IMR-90 (cell line): ENCODE measurements around the gene MPC1. TPM values are rescaled to one million over a fixed set of nuclear protein-coding genes. Genes with fewer than 3 reads are reported as not detected.

Source experiments
- ATAC-seq: fragments of 200-7000 bp; cut with Tn5 transposase; 2 replicates; pipeline ENCODE4 v1.9.1; 2020; ENCODE audit warnings: low read depth, mild to moderate bottlenecking, moderate library complexity
- BruUV-seq: library from RNA; stranded (reverse); fragments of 400-500 nt; replicated peaks from 2 replicates; lab custom pipeline; 2021; lab: Mats Ljungman, UMichigan
- CTCF ChIA-PET: fragments of 300-600 bp; formaldehyde crosslinking; extraction: SDS; loops from one replicate; lab custom pipeline; 2021; ENCODE audit warnings: antibody characterized with exemption; lab: Yijun Ruan, JAX
- POLR2A ChIA-PET: fragments of 300-600 bp; sonication (Branson Sonifier 250); formaldehyde crosslinking; loops from one replicate; lab custom pipeline; 2022; ENCODE audit warnings: antibody characterized with exemption; ENCODE audit not compliant: unreplicated experiment; lab: Charles Lee
- DNase-seq: peaks from one replicate; pipeline ENCODE4 v3.0.0; 2013
- H2AFZ ChIP-seq: replicated peaks from 2 replicates; pipeline ENCODE3; 2013; ENCODE audit warnings: low read length, mild to moderate bottlenecking; ENCODE audit not compliant: poor library complexity
- H2AK5ac ChIP-seq: 2 replicates; pipeline ENCODE4 v1.6.1; 2013; ENCODE audit warnings: low read depth, low read length, inconsistent platforms
- H2AK9ac ChIP-seq: replicated peaks from 2 replicates; pipeline ENCODE3; 2013; ENCODE audit warnings: mild to moderate bottlenecking, low read depth, low read length, moderate library complexity; ENCODE audit not compliant: poor library complexity
- H2BK120ac ChIP-seq: 2 replicates; pipeline ENCODE4 v1.6.1; 2013; ENCODE audit warnings: low read depth, low read length, inconsistent platforms
- H2BK15ac ChIP-seq: 3 replicates; pipeline ENCODE4 v1.6.1; 2013; ENCODE audit warnings: low read depth, low read length, inconsistent platforms
- H2BK20ac ChIP-seq: 2 replicates; pipeline ENCODE4 v1.6.1; 2013; ENCODE audit warnings: low read depth, mild to moderate bottlenecking, inconsistent platforms, low read length, moderate library complexity
- H2BK5ac ChIP-seq: 2 replicates; pipeline ENCODE4 v1.6.1; 2013; ENCODE audit warnings: mild to moderate bottlenecking, low read depth, low read length, inconsistent platforms; ENCODE audit not compliant: poor library complexity, severe bottlenecking
- H3K14ac ChIP-seq: replicated peaks from 2 replicates; pipeline ENCODE4 v1.6.1; 2013; ENCODE audit warnings: low read depth, low read length, inconsistent platforms
- H3K18ac ChIP-seq: 2 replicates; pipeline ENCODE4 v1.6.1; 2013; ENCODE audit warnings: low read depth, low read length, control low read depth
- H3K23ac ChIP-seq: 2 replicates; pipeline ENCODE4 v1.6.1; 2013; ENCODE audit warnings: low read depth, low read length, inconsistent platforms
- H3K27ac ChIP-seq: 2 replicates; pipeline ENCODE4 v1.5.1; 2013; ENCODE audit warnings: mild to moderate bottlenecking, control low read depth, low read length; ENCODE audit not compliant: insufficient read depth
- H3K27me3 ChIP-seq: 2 replicates; pipeline ENCODE4 v1.6.1; 2013; ENCODE audit warnings: low read length; ENCODE audit not compliant: control insufficient read depth, insufficient read depth
- H3K36me3 ChIP-seq: 2 replicates; pipeline ENCODE4 v1.6.1; 2013; ENCODE audit warnings: low read length, mixed read lengths; ENCODE audit not compliant: control insufficient read depth, insufficient read depth
- H3K4ac ChIP-seq: 2 replicates; pipeline ENCODE4 v1.6.1; 2013; ENCODE audit warnings: low read depth, low read length, inconsistent platforms
- H3K4me1 ChIP-seq: 2 replicates; pipeline ENCODE4 v1.6.1; 2013; ENCODE audit warnings: low read length, mixed read lengths; ENCODE audit not compliant: control insufficient read depth, insufficient read depth
- H3K4me2 ChIP-seq: 2 replicates; pipeline ENCODE4 v1.6.1; 2013; ENCODE audit warnings: low read depth, mild to moderate bottlenecking, control low read depth, low read length, moderate library complexity
- H3K4me3 ChIP-seq: 2 replicates; pipeline ENCODE4 v1.5.1; 2013; ENCODE audit warnings: low read depth, mild to moderate bottlenecking, control low read depth, low read length, moderate library complexity; ENCODE audit not compliant: insufficient read depth
- H3K56ac ChIP-seq: 2 replicates; pipeline ENCODE4 v1.6.1; 2013; ENCODE audit warnings: low read length, inconsistent platforms; ENCODE audit not compliant: insufficient read depth; ENCODE audit errors: extremely low read depth
- H3K79me1 ChIP-seq, 2 experiments: 2 replicates each; pipeline ENCODE4 v1.6.1; 2013; ENCODE audit warnings: low read length in 2 of 2, inconsistent platforms in 1 of 2, low read depth in 1 of 2
- H3K9ac ChIP-seq: 2 replicates; pipeline ENCODE4 v1.6.1; 2013; ENCODE audit warnings: low read depth, low read length, control low read depth
- H3K9me1 ChIP-seq: 2 replicates; pipeline ENCODE4 v1.6.1; 2013; ENCODE audit warnings: low read length, inconsistent platforms; ENCODE audit not compliant: insufficient read depth
- H3K9me3 ChIP-seq: 2 replicates; pipeline ENCODE4 v1.6.1; 2013; ENCODE audit warnings: low read length; ENCODE audit not compliant: control insufficient read depth, insufficient read depth
- H4K20me1 ChIP-seq: 2 replicates; pipeline ENCODE4 v1.6.1; 2013; ENCODE audit warnings: low read length, inconsistent platforms; ENCODE audit not compliant: insufficient read depth
- H4K5ac ChIP-seq: 2 replicates; pipeline ENCODE4 v1.6.1; 2013; ENCODE audit warnings: mild to moderate bottlenecking, low read depth, low read length, control low read depth
- H4K8ac ChIP-seq, 2 experiments: 2 replicates each; pipeline ENCODE4 v1.6.1; 2013; ENCODE audit warnings: low read depth in 2 of 2, low read length in 2 of 2, control low read depth in 1 of 2, inconsistent platforms in 1 of 2
- H4K91ac ChIP-seq: 2 replicates; pipeline ENCODE4 v1.6.1; 2013; ENCODE audit warnings: low read depth, low read length, inconsistent platforms; ENCODE audit not compliant: insufficient read depth
- BHLHE40 ChIP-seq: fragments of 150-350 bp; IDR thresholded peaks from 2 replicates; pipeline ENCODE4 v1.6.1; 2016; ENCODE audit warnings: mild to moderate bottlenecking, low read depth, low read length
- CHD1 ChIP-seq: IDR thresholded peaks from 2 replicates; pipeline ENCODE4 v1.6.1; 2012; ENCODE audit warnings: low read depth, low read length, improper control_type of control experiment
- ELK1 ChIP-seq: fragments of 150-350 bp; IDR thresholded peaks from 2 replicates; pipeline ENCODE4 v1.6.1; 2016; ENCODE audit warnings: low read depth, mild to moderate bottlenecking, low read length, moderate library complexity, borderline replicate concordance
- FOS ChIP-seq: fragments of 150-350 bp; IDR thresholded peaks from 2 replicates; pipeline ENCODE4 v1.6.1; 2016; ENCODE audit warnings: low read depth, low read length
- MAFK ChIP-seq: IDR thresholded peaks from 2 replicates; pipeline ENCODE4 v1.6.1; 2012; ENCODE audit warnings: low read depth, low read length, improper control_type of control experiment
- MXI1 ChIP-seq: IDR thresholded peaks from 2 replicates; pipeline ENCODE4 v1.6.1; 2012; ENCODE audit warnings: low read depth, mild to moderate bottlenecking, low read length, moderate library complexity, borderline replicate concordance
- POLR2A ChIP-seq: IDR thresholded peaks from 2 replicates; pipeline ENCODE4 v1.6.1; 2012; ENCODE audit warnings: mild to moderate bottlenecking, low read depth, low read length
- RAD21 ChIP-seq: IDR thresholded peaks from 2 replicates; pipeline ENCODE4 v1.6.1; 2012; ENCODE audit warnings: low read length, improper control_type of control experiment
- SMC3 ChIP-seq: fragments of 150-350 bp; IDR thresholded peaks from 2 replicates; pipeline ENCODE4 v1.6.1; 2016; ENCODE audit warnings: low read depth, mild to moderate bottlenecking, antibody characterized with exemption, low read length, moderate library complexity
- WGBS, 2 experiments: methylation state at CpG; one replicate each; pipeline versions ENCODE4 v1.1.5 to v1.1.7; 2013; ENCODE audit warnings: missing lambda C conversion rate in 2 of 2; ENCODE audit not compliant: insufficient read length in 1 of 2; ENCODE audit errors: extremely low coverage in 2 of 2; 5-methylcytosine and 5-hydroxymethylcytosine counted together
- dilution Hi-C: fragments of 300-500 bp; cut with HindIII; formaldehyde crosslinking; loops from one replicate; pipeline ENCODE4 v1.14.3; 2018; ENCODE audit warnings: low sequenced_read_pairs; ENCODE audit not compliant: unreplicated experiment
- in situ Hi-C: fragments of 300-500 bp; cut with MboI; formaldehyde crosslinking; loops from 3 replicates; pipeline ENCODE4 v1.14.3; 2019; ENCODE audit warnings: low sequenced_read_pairs, inconsistent platforms, mixed read lengths
- intact Hi-C: fragments of 100-400 bp; cut with micrococcal nuclease; formaldehyde crosslinking; loops from 2 replicates; pipeline ENCODE4 v1.10.0; 2022
- polyA plus RNA-seq, 3 experiments: library from polyadenylated mRNA; depleted of rRNA; stranded (reverse); fragments of >200 nt; gene quantifications; 2 replicates each; pipeline ENCODE4 v1.2.3, GENCODE V29; 2012; ENCODE audit warnings: low replicate concordance in 1 of 3
- total RNA-seq: library from RNA; depleted of rRNA; stranded (reverse); fragments of >200 nt; gene quantifications from 2 replicates; pipeline ENCODE4 v1.2.3, GENCODE V29; 2012

The MPC1 gene
- total and polyA plus RNA-seq, 2 of the 4 experiments (the other 2 are of a cell fraction), result 10.9 to 12.0 TPM

- H3K4me3 ChIP-seq, result no peak overlapping the region
- peaks cover 1% of the 10 kb centered on the region; the same call in 1 of the 2 replicates for H3K4me1 ChIP-seq
- peaks cover 29 to 38% of the 10 kb centered on the region in 2 experiments for H3K79me1 ChIP-seq
- peaks cover 11% of the 10 kb centered on the region; the same call in 1 of the 2 replicates for H3K9me1 ChIP-seq
- no peak overlapping the region for H2BK120ac ChIP-seq
- no TSS peak for BruUV-seq
- intact Hi-C loops (no loop called here), in situ Hi-C loops (no loop called here), dilution Hi-C loops (no loop called here)
- ChIA-PET POLR2A (no interaction called here), CTCF (no interaction called here)
- ATAC-seq (no peak), DNase-seq (no peak)
- H3K27ac ChIP-seq, result no peak overlapping the region
- peaks cover 25% of the 10 kb centered on the region for H3K36me3 ChIP-seq
- H4K5ac ChIP-seq, result no peak overlapping the region
- no peak overlapping the region for H2BK5ac ChIP-seq
- no peak overlapping the region for H3K14ac ChIP-seq
- no peak overlapping the region for H3K4ac ChIP-seq
- WGBS, 2 experiments, result 100% methylated on average over 1 of the region's 6 CpGs; no CpG with 5 or more reads in 1 of the 2 experiments
- no peak overlapping the region for H3K23ac ChIP-seq
- H3K9ac ChIP-seq, result no peak overlapping the region
- no peak overlapping the region for H3K4me2 ChIP-seq
- H2AFZ ChIP-seq, result no peak overlapping the region
- no peak overlapping the region for H3K18ac ChIP-seq
- no peak overlapping the region for H3K56ac ChIP-seq
- no peak overlapping the region for H2AK9ac ChIP-seq
- no peak overlapping the region for H2AK5ac ChIP-seq
- TF ChIP-seq CHD1 (no peak), BHLHE40 (no peak), MXI1 (no peak), POLR2A (no peak), ELK1 (no peak), FOS (no peak), MAFK (no peak), RAD21 (no peak), SMC3 (no peak)
- H2BK15ac ChIP-seq, result no peak overlapping the region
- no peaks in the 10 kb centered on the region for H3K9me3 ChIP-seq
- H2BK20ac ChIP-seq, result no peak overlapping the region
- no peak overlapping the region for H4K91ac ChIP-seq
- no peak overlapping the region for H4K8ac ChIP-seq
- H4K20me1 ChIP-seq, result peaks cover 23% of the 10 kb centered on the region
- H3K27me3 ChIP-seq, result no peaks in the 10 kb centered on the region
Observed at GRCh38 chr6:166325383-166326042, 57.2 kb downstream of the MPC1 start.
